ENCODE data around the gene COX6B2. TPM values are rescaled to one million over a fixed set of nuclear protein-coding genes. Genes with fewer than 3 reads are reported as not detected.

COX6B2 gene
- total and polyA plus RNA-seq, 4 experiments from 2014 or later = 0.38 TPM; not detected in 3

DNA sequence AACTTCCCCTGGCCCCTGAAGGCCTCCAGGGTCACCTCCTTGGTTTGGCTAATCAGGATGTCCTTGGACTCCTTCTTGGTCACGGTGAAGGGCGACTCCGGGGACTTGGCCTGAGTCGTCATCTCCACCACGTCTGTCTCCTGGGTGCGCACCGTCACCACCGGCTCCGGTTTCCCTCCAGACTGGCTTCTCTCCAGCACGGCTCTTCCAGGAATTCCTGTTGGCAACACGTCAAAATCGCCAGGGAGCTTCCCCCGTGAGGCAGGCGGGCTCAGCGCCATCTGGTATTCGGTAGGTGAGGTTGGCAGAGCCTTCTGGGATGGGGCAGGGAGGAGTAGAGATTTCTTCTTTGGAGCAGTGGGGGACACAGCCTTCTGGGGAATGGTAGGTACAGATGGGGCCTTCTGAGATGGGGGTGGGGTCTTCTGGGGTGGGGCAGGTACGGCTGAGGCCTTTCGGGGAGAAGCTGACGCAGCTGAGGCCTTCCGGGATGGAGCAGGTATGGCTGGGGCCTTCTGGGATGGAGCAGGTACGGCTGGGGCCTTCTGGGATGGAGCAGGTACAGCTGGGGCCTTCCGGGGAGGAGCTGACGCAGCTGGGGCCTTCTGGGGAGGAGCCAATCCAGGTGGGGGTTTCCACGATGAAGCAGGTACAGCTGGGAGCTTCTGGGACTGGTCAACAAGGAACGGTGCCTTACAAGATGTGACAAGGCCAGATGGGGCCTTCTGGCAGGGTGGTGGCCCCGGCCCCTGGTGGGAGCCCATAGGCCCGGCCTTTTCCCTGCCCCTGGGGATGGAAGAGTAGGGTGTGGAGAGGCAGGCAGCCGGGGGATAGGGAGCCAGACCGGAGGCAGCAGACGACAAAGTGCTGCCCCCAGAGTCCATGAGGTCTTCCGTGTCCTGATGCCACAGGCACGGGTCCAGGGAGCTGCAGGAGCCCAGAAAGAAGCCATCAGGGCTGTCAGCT, 4.7 kb upstream of the COX6B2 start:
- Histone ChIP-seq H3K4me3 (ENCODE audit: low read length in 2 of 2) (no peak overlapping the region), H3K4me1 (ENCODE audit: insufficient read depth, low read length) (peaks cover 6% of the 10 kb centered on the region), H3K27ac (ENCODE audit: low read depth, low read length) (no peak overlapping the region), H3K36me3 (ENCODE audit: insufficient read depth, low read length) (no peaks in the 10 kb centered on the region), H3K27me3 (ENCODE audit: insufficient read depth, low read length) (peaks cover 3% of the 10 kb centered on the region), H3K9me3 (ENCODE audit: control insufficient read depth in 1 of 2, low read length in 2 of 2) (no peaks in the 10 kb centered on the region)
- Mint-ChIP-seq H3K4me1 (peaks cover 0 to 1% (median 0%) of the 10 kb centered on the region in 4 donors), H3K36me3 (no peaks in the 10 kb centered on the region), H3K27ac (no peak overlapping the region), H3K27me3 (peaks cover 6 to 13% of the 10 kb centered on the region in 2 donors), H3K4me3 (no peak overlapping the region), H3K9me3 (no peaks in the 10 kb centered on the region)
- ChIA-PET CTCF (ENCODE audit: partially characterized antibody) (no interaction called here), POLR2A (ENCODE audit: partially characterized antibody) (no interaction called here)
- intact Hi-C loops (cut with micrococcal nuclease) = no loop called here
- no peak for DNase-seq

DNA sequence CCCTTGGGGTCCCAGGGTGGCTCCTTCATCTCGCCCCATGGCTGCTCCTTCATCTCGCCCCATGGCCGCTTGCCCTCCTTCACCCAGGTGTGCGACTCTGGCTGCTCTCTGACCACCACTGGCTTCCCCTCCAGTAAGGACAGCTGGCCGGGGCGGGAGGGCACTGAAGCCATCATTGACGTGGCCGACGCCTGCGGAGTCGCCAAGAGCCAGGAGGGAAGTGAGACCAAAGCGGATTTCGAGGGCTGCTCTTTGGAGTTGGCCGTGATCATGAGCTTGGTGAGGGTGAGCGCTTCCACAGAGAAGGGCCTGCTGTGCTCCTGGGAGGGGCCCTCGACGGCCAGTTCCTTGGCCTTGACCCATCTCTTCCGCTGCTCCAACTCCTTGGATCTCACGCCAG, 4.0 kb upstream of the COX6B2 start:
- Mint-ChIP-seq H3K4me1 (peaks cover under 1 to 9% (median 3%) of the 10 kb centered on the region in 4 donors), H3K36me3 (no peaks in the 10 kb centered on the region), H3K9me3 (no peaks in the 10 kb centered on the region), H3K4me3 (no peak overlapping the region), H3K27me3 (peaks cover 9 to 17% of the 10 kb centered on the region in 2 donors), H3K27ac (no peak overlapping the region)
- intact Hi-C loops (cut with micrococcal nuclease) = no loop called here
- peaks cover 10% of the 10 kb centered on the region for H3K4me1 ChIP-seq (ENCODE audit: insufficient read depth, low read length)
- no peak for DNase-seq
- H3K27ac ChIP-seq (ENCODE audit: low read depth, low read length) = no peak overlapping the region
- H3K27me3 ChIP-seq (ENCODE audit: insufficient read depth, low read length) = peaks cover 6% of the 10 kb centered on the region
- ChIA-PET CTCF (ENCODE audit: partially characterized antibody) (no interaction called here), POLR2A (ENCODE audit: partially characterized antibody) (no interaction called here)
- H3K9me3 ChIP-seq (ENCODE audit: control insufficient read depth in 1 of 2, low read length in 2 of 2) = no peaks in the 10 kb centered on the region
- no peak overlapping the region for H3K4me3 ChIP-seq (ENCODE audit: low read length in 2 of 2)
- no peaks in the 10 kb centered on the region for H3K36me3 ChIP-seq (ENCODE audit: insufficient read depth, low read length)

DNA sequence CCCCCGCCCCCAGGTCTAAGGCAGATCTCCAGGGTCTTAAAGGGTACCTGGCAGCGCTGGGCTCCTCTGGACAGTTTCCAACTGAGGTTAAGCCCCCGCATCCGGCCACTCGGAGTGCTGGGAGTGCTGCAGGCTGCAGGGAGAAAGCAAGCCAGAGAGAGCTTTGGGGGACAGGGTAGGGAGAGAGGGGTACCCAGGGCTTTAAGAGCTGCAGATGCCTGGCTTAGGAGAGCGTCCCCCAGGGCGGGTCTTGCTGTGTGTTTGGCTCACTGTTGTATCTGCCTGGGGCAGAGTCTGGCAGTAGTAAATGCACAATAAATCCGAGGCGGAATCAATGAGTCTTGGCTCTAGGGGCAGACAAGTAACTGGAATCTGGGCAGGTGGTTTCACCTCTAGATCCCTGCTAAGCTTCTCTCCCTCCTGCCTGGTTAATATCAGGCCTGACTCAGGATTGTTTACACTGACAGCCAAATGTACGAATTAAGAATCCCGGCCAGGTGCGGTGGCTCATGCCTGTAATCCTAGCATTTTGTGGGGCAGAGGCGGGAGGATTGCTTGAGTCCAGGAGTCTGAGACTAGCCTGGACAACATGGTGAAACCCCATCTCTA, 798 bp upstream of the COX6B2 start:
- Histone ChIP-seq H3K9me3 (ENCODE audit: control insufficient read depth in 1 of 2, low read length in 2 of 2) (no peaks in the 10 kb centered on the region), H3K27me3 (ENCODE audit: insufficient read depth, low read length) (peaks cover 29% of the 10 kb centered on the region), H3K36me3 (ENCODE audit: insufficient read depth, low read length) (no peaks in the 10 kb centered on the region), H3K4me1 (ENCODE audit: insufficient read depth, low read length) (peaks cover 18% of the 10 kb centered on the region), H3K4me3 (ENCODE audit: low read length in 2 of 2) (no peak overlapping the region), H3K27ac (ENCODE audit: low read depth, low read length) (no peak overlapping the region)
- intact Hi-C loops (cut with micrococcal nuclease) = no loop called here
- CTCF ChIA-PET (ENCODE audit: partially characterized antibody) = interaction anchor here (0.8 kb wide), 1 partner anchor 63 kb away, joined by 3 read pairs; no protein-coding TSS in a partner anchor
- Mint-ChIP-seq H3K9me3 (no peaks in the 10 kb centered on the region), H3K27ac (peak overlapping the region in 1 of 7 donors; percentile 9), H3K27me3 (peaks cover 30 to 47% of the 10 kb centered on the region in 2 donors), H3K4me3 (peak overlapping the region in 6 of 8 donors; percentile 3 to 44 (median 20)), H3K4me1 (peaks cover 4 to 33% (median 8%) of the 10 kb centered on the region in 4 donors), H3K36me3 (no peaks in the 10 kb centered on the region)
- POLR2A ChIA-PET (ENCODE audit: partially characterized antibody) = interaction anchor here (0.9 to 1.1 kb wide), 2 partner anchors 16 to 29 kb away, joined by 3 to 4 read pairs; partner anchors contain the start of genes KMT5C and TMEM238
- DNase-seq = no peak

- intact Hi-C loops (cut with micrococcal nuclease) = loop anchor here (1.0 kb wide), 1 partner anchor 15 kb away; the partner anchor contains the start of gene KMT5C
- CTCF ChIA-PET (ENCODE audit: partially characterized antibody) = no interaction called here
- Histone ChIP-seq H3K27ac (ENCODE audit: low read depth, low read length) (no peak overlapping the region), H3K4me1 (ENCODE audit: insufficient read depth, low read length) (peaks cover 18% of the 10 kb centered on the region), H3K9me3 (ENCODE audit: control insufficient read depth in 1 of 2, low read length in 2 of 2) (no peaks in the 10 kb centered on the region), H3K4me3 (ENCODE audit: low read length in 2 of 2) (peak overlapping the region in 1 of 2 donors; percentile 52), H3K27me3 (ENCODE audit: insufficient read depth, low read length) (peaks cover 29% of the 10 kb centered on the region), H3K36me3 (ENCODE audit: insufficient read depth, low read length) (no peaks in the 10 kb centered on the region)
- Mint-ChIP-seq H3K27ac (peak overlapping the region in 5 of 7 donors; percentile 48 to 84 (median 57)), H3K4me1 (peaks cover 4 to 33% (median 8%) of the 10 kb centered on the region in 4 donors), H3K9me3 (no peaks in the 10 kb centered on the region), H3K27me3 (peaks cover 30 to 47% of the 10 kb centered on the region in 2 donors), H3K36me3 (no peaks in the 10 kb centered on the region), H3K4me3 (peak overlapping the region; percentile 69 to 84 (median 80))
- POLR2A ChIA-PET (ENCODE audit: partially characterized antibody) = interaction anchor here (0.7 to 2.9 kb wide), 3 partner anchors 15 to 95 kb away, joined by 3 to 15 read pairs (median 4); partner anchors contain the start of genes KMT5C, PPP6R1 and TMEM238
- peak; percentile 54 to 74 (median 70) for DNase-seq
Observed at GRCh38 chr19:55353803-55354697, 469 bp downstream of the COX6B2 start.

DNA sequence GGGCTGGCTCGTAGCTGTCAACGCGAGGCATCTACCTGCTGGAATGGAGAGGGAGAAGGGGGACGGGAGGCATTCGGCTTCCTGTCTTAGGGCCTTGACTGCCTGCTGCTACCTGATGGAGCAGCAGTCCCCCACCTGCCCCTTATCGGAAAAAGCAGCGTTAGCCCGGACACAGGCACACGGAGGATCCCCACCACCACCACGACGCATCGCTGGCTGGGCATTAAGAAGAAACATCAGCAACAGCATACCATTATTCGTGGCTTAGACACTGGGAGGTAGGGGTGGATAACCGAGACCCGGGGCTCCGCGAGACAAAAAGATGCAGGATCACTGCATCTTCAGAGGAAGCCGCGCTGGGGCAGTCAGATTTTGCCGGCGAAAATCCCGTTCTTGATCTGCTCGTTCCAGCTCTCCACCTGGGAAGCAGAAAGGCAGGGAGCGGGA, 1.1 kb downstream of the COX6B2 start:
- peaks cover 4 to 33% (median 8%) of the 10 kb centered on the region in 4 donors for H3K4me1 Mint-ChIP-seq
- intact Hi-C loops (cut with micrococcal nuclease) = no loop called here
- peak overlapping the region in 5 of 7 donors; percentile 25 to 82 (median 57) for H3K27ac Mint-ChIP-seq
- no peak for DNase-seq
- Histone ChIP-seq H3K27me3 (ENCODE audit: insufficient read depth, low read length) (peaks cover 29% of the 10 kb centered on the region), H3K9me3 (ENCODE audit: control insufficient read depth in 1 of 2, low read length in 2 of 2) (no peaks in the 10 kb centered on the region), H3K36me3 (ENCODE audit: insufficient read depth, low read length) (no peaks in the 10 kb centered on the region), H3K4me1 (ENCODE audit: insufficient read depth, low read length) (peaks cover 18% of the 10 kb centered on the region), H3K27ac (ENCODE audit: low read depth, low read length) (no peak overlapping the region), H3K4me3 (ENCODE audit: low read length in 2 of 2) (peak overlapping the region in 1 of 2 donors; percentile 52)
- H3K27me3 Mint-ChIP-seq = peaks cover 30 to 47% of the 10 kb centered on the region in 2 donors
- H3K9me3 Mint-ChIP-seq = no peaks in the 10 kb centered on the region
- H3K36me3 Mint-ChIP-seq = no peaks in the 10 kb centered on the region
- CTCF ChIA-PET (ENCODE audit: partially characterized antibody) = no interaction called here
- peak overlapping the region; percentile 66 to 84 (median 75) for H3K4me3 Mint-ChIP-seq
- POLR2A ChIA-PET (ENCODE audit: partially characterized antibody) = interaction anchor here (0.7 to 2.9 kb wide), 3 partner anchors 15 to 94 kb away, joined by 3 to 15 read pairs (median 4); partner anchors contain the start of genes KMT5C, PPP6R1 and TMEM238

GRCh38 chr19:55352549-55353145, 1.9 kb downstream of the COX6B2 start:
- CTCF ChIA-PET (ENCODE audit: partially characterized antibody) = interaction anchor here (1.7 kb wide), 1 partner anchor 51 kb away, joined by 5 read pairs; no protein-coding TSS in a partner anchor
- POLR2A ChIA-PET (ENCODE audit: partially characterized antibody) = interaction anchor here (2.9 kb wide), 1 partner anchor 14 kb away, joined by 15 read pairs; the partner anchor contains the start of gene KMT5C
- H3K27ac Mint-ChIP-seq = peak overlapping the region in 3 of 7 donors; percentile 36 to 46 (median 38)

More at GRCh38 chr19:55352549-55353145, 1.9 kb downstream of the COX6B2 start:
- Histone ChIP-seq H3K27ac (ENCODE audit: low read depth, low read length) (no peak overlapping the region), H3K9me3 (ENCODE audit: control insufficient read depth in 1 of 2, low read length in 2 of 2) (no peaks in the 10 kb centered on the region), H3K27me3 (ENCODE audit: insufficient read depth, low read length) (peaks cover 29% of the 10 kb centered on the region), H3K4me1 (ENCODE audit: insufficient read depth, low read length) (peaks cover 18% of the 10 kb centered on the region), H3K36me3 (ENCODE audit: insufficient read depth, low read length) (no peaks in the 10 kb centered on the region), H3K4me3 (ENCODE audit: low read length in 2 of 2) (no peak overlapping the region)
- Mint-ChIP-seq H3K4me3 (peak overlapping the region in 6 of 8 donors; percentile 19 to 84 (median 57)), H3K27me3 (peaks cover 30 to 47% of the 10 kb centered on the region in 2 donors), H3K4me1 (peaks cover 4 to 33% (median 8%) of the 10 kb centered on the region in 4 donors), H3K36me3 (no peaks in the 10 kb centered on the region), H3K9me3 (no peaks in the 10 kb centered on the region)
- intact Hi-C loops (cut with micrococcal nuclease) = no loop called here
- DNase-seq = no peak
